D721Med (cell line): ENCODE results near the gene NPR3.

Experiments used
- DNase-seq: peaks from one replicate; pipeline ENCODE4 v3.0.0; 2011; ENCODE audit warnings: low spot score; ENCODE audit not compliant: insufficient read length
- FAIRE-seq: peaks from 2 replicates; lab custom pipeline; 2011; peaks lifted over from hg19 to GRCh38; lab: Jason Lieb, UNC
- TF ChIP-seq, protein P1 (sequence below): IDR thresholded peaks from 2 replicates; pipeline ENCODE4 v1.5.1; 2012; ENCODE audit warnings: mild to moderate bottlenecking, control low read depth; ENCODE audit not compliant: insufficient read depth; ENCODE audit errors: missing control alignments

NPR3 gene

DNA sequence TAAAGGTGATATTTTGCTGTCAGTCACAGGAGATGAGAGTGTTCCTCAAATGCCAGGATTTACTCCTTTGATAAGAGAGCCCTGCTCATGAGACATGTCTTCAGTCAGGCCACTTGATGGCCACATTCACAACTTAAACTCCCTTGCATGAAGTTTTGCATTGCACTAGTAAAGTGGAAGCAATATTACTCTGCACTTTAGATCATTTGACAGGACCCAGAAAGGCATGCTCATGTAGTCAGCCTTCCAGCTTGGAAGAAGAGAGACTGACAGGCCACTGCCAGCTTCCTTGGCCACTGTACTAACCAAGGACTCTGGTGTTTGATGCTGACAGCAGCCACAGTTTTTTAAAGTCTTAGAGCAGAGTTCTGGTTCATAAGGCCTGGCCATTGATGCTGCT lies 42.6 kb downstream of the NPR3 start:
- TF ChIP-seq, protein P1, sequence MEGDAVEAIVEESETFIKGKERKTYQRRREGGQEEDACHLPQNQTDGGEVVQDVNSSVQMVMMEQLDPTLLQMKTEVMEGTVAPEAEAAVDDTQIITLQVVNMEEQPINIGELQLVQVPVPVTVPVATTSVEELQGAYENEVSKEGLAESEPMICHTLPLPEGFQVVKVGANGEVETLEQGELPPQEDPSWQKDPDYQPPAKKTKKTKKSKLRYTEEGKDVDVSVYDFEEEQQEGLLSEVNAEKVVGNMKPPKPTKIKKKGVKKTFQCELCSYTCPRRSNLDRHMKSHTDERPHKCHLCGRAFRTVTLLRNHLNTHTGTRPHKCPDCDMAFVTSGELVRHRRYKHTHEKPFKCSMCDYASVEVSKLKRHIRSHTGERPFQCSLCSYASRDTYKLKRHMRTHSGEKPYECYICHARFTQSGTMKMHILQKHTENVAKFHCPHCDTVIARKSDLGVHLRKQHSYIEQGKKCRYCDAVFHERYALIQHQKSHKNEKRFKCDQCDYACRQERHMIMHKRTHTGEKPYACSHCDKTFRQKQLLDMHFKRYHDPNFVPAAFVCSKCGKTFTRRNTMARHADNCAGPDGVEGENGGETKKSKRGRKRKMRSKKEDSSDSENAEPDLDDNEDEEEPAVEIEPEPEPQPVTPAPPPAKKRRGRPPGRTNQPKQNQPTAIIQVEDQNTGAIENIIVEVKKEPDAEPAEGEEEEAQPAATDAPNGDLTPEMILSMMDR: no peak
- DNase-seq (no peak), FAIRE-seq (no peak)

DNA sequence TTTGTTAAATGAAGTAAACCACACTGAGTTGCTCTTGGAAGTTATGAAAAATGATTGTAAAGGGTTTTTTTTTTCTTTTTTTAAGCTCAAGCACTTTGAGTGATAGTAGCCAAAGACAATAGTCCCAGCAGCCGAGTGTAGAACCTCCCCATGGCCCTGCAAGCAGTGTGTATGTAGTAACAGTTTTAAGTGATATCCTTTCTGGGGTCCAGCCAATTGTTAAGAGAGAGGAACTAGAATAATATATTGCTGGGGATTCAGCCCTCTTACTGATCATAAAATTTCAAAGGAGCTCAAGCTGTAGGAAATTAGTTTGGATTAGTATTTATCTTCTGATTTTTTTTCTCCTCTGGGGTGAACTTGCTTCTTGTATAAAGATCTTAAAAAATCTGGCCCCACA lies 43.2 kb downstream of the NPR3 start:
- DNase-seq (no peak), FAIRE-seq (no peak)
- TF ChIP-seq, protein P1: no peak

DNA sequence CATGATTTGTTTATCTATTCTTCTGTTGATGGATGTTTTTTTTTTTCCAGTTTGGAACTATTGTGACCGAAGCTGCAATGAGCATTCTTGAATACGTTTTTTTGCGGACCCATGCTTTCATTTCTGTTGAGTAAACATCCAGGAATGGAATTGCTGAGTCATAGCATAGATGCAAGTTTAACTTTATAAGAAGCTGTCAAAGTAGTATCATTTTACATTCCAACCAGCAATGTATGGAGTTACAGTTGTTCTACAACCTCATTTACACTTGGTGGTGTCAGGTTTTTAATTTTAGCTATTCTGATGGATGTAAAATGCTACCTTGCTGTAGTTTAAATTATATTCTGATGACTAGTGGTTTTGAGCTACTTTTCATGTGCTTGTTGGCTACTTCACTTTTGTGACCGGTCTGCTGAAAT lies 49.0 kb downstream of the NPR3 start:
- TF ChIP-seq, protein P1: no peak
- DNase-seq (no peak), FAIRE-seq (no peak)

DNA sequence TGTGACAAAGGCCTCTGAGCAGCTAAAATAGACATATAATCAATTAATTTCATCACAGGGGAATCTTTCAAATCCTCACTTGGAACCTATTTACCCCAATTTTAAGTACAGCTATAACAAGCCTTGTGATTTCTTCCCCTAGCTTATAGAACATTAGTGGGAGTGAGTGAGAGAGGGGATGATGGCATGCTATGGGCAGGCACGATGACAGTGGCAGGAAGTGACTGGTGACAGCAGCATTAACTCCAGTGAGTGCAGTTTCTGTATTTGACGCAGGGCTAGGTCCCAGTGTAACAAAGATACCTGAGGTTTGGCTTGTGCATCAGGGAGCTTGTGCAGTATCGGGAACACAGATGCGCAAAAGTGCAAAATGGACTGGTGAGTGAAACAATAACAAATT lies 54.1 kb downstream of the NPR3 start:
- TF ChIP-seq, protein P1: no peak
- DNase-seq (no peak), FAIRE-seq (no peak)

DNA sequence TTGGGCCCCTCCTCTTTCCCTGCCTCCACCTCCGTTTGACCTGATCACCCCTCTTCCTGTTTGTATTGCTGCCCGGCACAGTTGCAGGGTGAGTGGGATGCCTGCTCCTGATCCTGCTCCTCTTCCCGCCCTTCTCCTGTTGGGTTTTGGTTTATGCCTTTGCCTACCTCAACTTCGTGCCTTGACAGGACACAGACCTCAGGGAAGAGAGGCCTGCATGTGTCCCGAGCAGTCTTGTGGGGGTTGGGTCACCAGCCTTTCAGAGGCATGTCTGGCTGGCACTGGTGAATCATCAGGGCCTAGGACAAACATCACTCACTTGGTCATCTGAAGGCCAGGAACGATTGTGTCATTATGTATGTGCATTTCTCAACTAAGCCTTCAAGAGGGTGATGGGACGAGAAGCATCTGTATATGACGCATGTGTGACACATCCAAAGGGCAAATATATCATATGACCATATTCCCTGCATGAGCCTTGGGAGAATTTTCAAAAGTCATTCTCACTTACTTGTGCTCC lies 56.9 kb downstream of the NPR3 start:
- FAIRE-seq: no peak
- no peak for DNase-seq
- TF ChIP-seq, protein P1: no peak

DNA sequence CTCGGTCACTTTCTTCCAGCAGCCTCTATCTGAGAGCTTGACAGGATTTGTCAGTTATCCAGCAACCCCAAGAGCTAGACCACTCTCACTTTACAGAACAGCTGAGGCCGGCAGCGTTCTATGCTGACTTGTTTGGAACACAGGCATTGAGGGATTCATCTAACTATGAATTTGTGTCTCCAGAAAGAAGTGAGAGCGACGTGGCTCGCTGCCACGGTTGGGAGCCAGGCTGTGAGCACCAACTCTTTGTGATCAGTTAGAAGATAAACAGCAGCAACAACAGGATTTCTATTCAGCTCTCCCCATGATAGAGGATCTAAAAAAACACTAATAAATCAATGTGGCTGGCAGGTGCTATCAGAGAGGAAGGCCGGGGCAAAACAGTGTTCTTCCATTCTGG lies 58.6 kb downstream of the NPR3 start:
- TF ChIP-seq, protein P1: no peak
- FAIRE-seq: no peak
- no peak for DNase-seq

DNA sequence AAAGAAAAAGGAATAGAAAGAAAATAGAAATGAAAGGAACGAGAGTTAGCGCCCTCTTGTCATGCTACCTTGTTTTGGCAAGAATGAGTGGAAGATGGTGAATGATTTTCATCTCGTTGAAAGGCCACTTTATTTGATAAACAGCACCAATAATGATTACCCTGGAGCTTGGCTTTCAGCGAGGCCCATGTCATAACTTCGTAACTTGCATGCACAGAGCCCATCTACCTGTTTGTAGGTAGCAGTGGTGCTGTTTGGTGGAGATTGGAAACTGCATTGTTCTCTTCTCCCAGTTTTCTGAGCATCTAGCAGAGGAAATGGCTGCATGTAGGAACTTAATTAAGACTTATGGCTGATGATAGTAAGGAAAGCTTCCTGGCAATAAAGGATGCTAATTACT lies 59.3 kb downstream of the NPR3 start:
- FAIRE-seq: no peak
- no peak for DNase-seq
- TF ChIP-seq, protein P1: no peak
